KOPT-K1 (cell line): ENCODE results near the gene SALL4.
"Not testable (repeated sequence)": the region's sequence is repeated elsewhere in the genome, so short reads cannot be mapped to it uniquely, and the experiment has no call there.

Experiments
- H3K27ac ChIP-seq: fragments of 200-600 bp; sonication (generic); 2 replicates; pipeline ENCODE4 v1.5.1; 2016; ENCODE audit warnings: antibody characterized with exemption, mild to moderate bottlenecking, low read depth, low read length; ENCODE audit not compliant: poor library complexity, severe bottlenecking
- H3K36me3 ChIP-seq: fragments of 200-600 bp; sonication (generic); 2 replicates; pipeline ENCODE4 v1.5.1; 2017; ENCODE audit warnings: antibody characterized with exemption, mild to moderate bottlenecking, low read length, moderate library complexity; ENCODE audit not compliant: insufficient read depth
- H3K9me3 ChIP-seq: fragments of 200-600 bp; sonication (generic); 2 replicates; pipeline ENCODE4 v1.5.1; 2017; ENCODE audit warnings: antibody characterized with exemption, low read length, mild to moderate bottlenecking; ENCODE audit not compliant: insufficient read depth, poor library complexity, severe bottlenecking

SALL4 gene

GRCh38 chr20:51760905-51761546 is 41.3 kb downstream of the SALL4 start:
- Histone ChIP-seq H3K36me3 (no peaks in the 10 kb centered on the region), H3K9me3 (no peaks in the 10 kb centered on the region), H3K27ac (no peak overlapping the region)

- no peak overlapping the region for H3K27ac ChIP-seq
- no peaks in the 10 kb centered on the region for H3K9me3 ChIP-seq
- no peaks in the 10 kb centered on the region for H3K36me3 ChIP-seq
Measured at GRCh38 chr20:51759769-51760510, 42.4 kb downstream of the SALL4 start.

- Histone ChIP-seq H3K9me3 (no peaks in the 10 kb centered on the region), H3K27ac (no peak overlapping the region)
Measured at GRCh38 chr20:51758978-51759544, 43.3 kb downstream of the SALL4 start.

GRCh38 chr20:51757226-51757625 is 45.1 kb downstream of the SALL4 start:
- Histone ChIP-seq H3K36me3 (no peaks in the 10 kb centered on the region), H3K27ac (no peak overlapping the region), H3K9me3 (no peaks in the 10 kb centered on the region)

More at GRCh38 chr20:51758978-51759544, 43.3 kb downstream of the SALL4 start:
- no peaks in the 10 kb centered on the region for H3K36me3 ChIP-seq

GRCh38 chr20:51756653-51757052 is 45.7 kb downstream of the SALL4 start:
- Histone ChIP-seq H3K9me3 (no peaks in the 10 kb centered on the region), H3K36me3 (no peaks in the 10 kb centered on the region), H3K27ac (no peak overlapping the region)

- not testable (repeated sequence) for H3K9me3 ChIP-seq, H3K36me3 ChIP-seq, H3K27ac ChIP-seq
Measured at GRCh38 chr20:51753220-51753619, 49.1 kb downstream of the SALL4 start.

GRCh38 chr20:51752343-51752951 is 49.9 kb downstream of the SALL4 start:
- no peak overlapping the region for H3K27ac ChIP-seq
- H3K36me3 ChIP-seq: no peaks in the 10 kb centered on the region
- no peaks in the 10 kb centered on the region for H3K9me3 ChIP-seq

- no peaks in the 10 kb centered on the region for H3K36me3 ChIP-seq
- H3K9me3 ChIP-seq: no peaks in the 10 kb centered on the region
- no peak overlapping the region for H3K27ac ChIP-seq
Measured at GRCh38 chr20:51750770-51751388, 51.4 kb downstream of the SALL4 start.

- H3K27ac ChIP-seq: no peak overlapping the region
- no peaks in the 10 kb centered on the region for H3K36me3 ChIP-seq
- H3K9me3 ChIP-seq: no peaks in the 10 kb centered on the region
Measured at GRCh38 chr20:51750037-51750769, 52.1 kb downstream of the SALL4 start.

- Histone ChIP-seq H3K9me3 (no peaks in the 10 kb centered on the region), H3K27ac (no peak overlapping the region), H3K36me3 (no peaks in the 10 kb centered on the region)
Measured at GRCh38 chr20:51749674-51750036, 52.7 kb downstream of the SALL4 start.

- H3K27ac ChIP-seq: no peak overlapping the region
- H3K36me3 ChIP-seq: no peaks in the 10 kb centered on the region
- no peaks in the 10 kb centered on the region for H3K9me3 ChIP-seq
Measured at GRCh38 chr20:51747182-51747911, 55.0 kb downstream of the SALL4 start.

GRCh38 chr20:51745804-51746203 is 56.5 kb downstream of the SALL4 start:
- no peaks in the 10 kb centered on the region for H3K36me3 ChIP-seq
- no peaks in the 10 kb centered on the region for H3K9me3 ChIP-seq
- H3K27ac ChIP-seq: no peak overlapping the region

- H3K9me3 ChIP-seq: no peaks in the 10 kb centered on the region
- H3K36me3 ChIP-seq: no peaks in the 10 kb centered on the region
- H3K27ac ChIP-seq: no peak overlapping the region
Measured at GRCh38 chr20:51740838-51741237, 61.5 kb downstream of the SALL4 start.

- H3K9me3 ChIP-seq, H3K36me3 ChIP-seq, H3K27ac ChIP-seq: not testable (repeated sequence)
Measured at GRCh38 chr20:51740308-51740707, 62.0 kb downstream of the SALL4 start.
